ENCODE results near the gene INSR.

Gene INSR

DNA sequence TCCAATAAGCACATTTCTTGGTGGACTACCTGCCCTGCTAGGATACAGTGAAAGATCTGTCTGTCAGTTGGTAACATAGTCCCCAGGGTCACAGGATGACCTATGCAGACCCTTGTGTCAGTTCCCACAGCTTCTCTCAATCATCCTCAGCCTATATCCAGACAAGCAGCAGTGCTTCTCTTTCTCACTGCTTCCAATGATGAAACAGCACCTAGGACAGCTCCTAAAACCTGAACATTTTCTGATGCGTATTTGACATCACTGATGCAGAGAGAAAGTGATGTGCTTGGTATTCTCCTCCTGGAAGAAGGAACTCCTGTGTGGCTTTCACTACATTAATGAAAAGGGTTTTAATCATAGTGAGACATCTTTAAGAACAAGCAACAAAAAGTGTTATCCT is 181.0 kb downstream of the INSR start:
- no peak for DNase-seq (ENCODE audit: low read depth, low spot score)
- no peak overlapping the region for H3K4me3 ChIP-seq (ENCODE audit: low read depth, low read length)
- TF ChIP-seq, protein P1, sequence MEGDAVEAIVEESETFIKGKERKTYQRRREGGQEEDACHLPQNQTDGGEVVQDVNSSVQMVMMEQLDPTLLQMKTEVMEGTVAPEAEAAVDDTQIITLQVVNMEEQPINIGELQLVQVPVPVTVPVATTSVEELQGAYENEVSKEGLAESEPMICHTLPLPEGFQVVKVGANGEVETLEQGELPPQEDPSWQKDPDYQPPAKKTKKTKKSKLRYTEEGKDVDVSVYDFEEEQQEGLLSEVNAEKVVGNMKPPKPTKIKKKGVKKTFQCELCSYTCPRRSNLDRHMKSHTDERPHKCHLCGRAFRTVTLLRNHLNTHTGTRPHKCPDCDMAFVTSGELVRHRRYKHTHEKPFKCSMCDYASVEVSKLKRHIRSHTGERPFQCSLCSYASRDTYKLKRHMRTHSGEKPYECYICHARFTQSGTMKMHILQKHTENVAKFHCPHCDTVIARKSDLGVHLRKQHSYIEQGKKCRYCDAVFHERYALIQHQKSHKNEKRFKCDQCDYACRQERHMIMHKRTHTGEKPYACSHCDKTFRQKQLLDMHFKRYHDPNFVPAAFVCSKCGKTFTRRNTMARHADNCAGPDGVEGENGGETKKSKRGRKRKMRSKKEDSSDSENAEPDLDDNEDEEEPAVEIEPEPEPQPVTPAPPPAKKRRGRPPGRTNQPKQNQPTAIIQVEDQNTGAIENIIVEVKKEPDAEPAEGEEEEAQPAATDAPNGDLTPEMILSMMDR (IDR thresholded peaks at IDR 0.05; ENCODE audit: low read depth, low read length), result no peak
- in situ Hi-C loops (cut with HindIII; ENCODE audit: low sequenced_read_pairs), result no loop called here

DNA sequence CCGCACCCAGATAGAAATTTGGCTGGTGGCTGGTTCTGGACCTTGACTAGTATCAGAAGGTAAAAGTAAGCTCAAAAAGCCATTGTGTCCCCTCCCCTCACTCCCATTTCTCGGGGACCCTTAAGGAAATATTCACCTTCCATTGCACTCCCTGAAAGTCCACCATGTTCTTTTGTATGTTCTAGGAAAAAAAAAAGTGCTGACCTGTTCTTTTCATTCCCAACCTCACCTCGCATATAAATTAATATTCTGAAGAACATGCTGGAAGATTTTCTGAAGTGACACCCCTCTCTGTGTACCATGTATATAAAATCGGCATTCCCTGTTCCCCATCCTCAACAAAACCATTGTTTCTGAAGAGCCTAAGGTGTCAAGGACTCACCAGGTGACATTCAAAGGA is 181.5 kb downstream of the INSR start:
- TF ChIP-seq, protein P1 (IDR thresholded peaks at IDR 0.05; ENCODE audit: low read depth, low read length), result no peak
- in situ Hi-C loops (cut with HindIII; ENCODE audit: low sequenced_read_pairs), result no loop called here
- DNase-seq (ENCODE audit: low read depth, low spot score), result no peak
- no peak overlapping the region for H3K4me3 ChIP-seq (ENCODE audit: low read depth, low read length)

DNA sequence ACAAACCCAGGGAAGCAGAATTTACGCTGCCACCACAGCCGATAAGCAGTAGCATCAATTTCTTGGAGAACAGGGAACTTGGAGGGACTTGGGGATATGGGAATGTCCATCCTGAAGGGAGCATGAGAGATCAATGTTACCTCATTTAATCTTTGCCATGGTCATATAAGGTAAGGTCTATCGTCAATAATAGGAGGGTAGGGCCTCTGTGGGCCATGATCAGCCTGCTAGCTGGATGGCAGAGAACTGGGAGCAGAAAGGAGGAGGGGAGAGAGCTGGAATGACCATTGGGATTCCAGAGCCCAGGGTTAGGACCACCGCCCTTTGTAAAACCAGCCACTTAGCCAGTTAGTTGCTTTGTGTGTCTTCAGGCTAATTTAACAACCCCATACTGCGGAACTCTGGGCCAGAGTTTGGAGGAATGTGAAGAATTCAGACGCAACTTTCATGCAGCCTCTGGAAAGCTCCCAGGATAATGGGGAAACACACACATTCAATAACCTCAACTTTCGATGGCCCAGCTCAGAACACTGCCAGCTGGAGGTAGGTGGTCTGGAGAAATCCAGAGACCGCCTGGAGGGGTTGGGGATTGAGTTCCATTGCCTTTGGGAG is 184.4 kb downstream of the INSR start:
- no peak overlapping the region for H3K4me3 ChIP-seq (ENCODE audit: low read depth, low read length)
- no peak for DNase-seq (ENCODE audit: low read depth, low spot score)
- TF ChIP-seq, protein P1 (IDR thresholded peaks at IDR 0.05; ENCODE audit: low read depth, low read length), result no peak
- in situ Hi-C loops (cut with HindIII; ENCODE audit: low sequenced_read_pairs), result no loop called here

DNA sequence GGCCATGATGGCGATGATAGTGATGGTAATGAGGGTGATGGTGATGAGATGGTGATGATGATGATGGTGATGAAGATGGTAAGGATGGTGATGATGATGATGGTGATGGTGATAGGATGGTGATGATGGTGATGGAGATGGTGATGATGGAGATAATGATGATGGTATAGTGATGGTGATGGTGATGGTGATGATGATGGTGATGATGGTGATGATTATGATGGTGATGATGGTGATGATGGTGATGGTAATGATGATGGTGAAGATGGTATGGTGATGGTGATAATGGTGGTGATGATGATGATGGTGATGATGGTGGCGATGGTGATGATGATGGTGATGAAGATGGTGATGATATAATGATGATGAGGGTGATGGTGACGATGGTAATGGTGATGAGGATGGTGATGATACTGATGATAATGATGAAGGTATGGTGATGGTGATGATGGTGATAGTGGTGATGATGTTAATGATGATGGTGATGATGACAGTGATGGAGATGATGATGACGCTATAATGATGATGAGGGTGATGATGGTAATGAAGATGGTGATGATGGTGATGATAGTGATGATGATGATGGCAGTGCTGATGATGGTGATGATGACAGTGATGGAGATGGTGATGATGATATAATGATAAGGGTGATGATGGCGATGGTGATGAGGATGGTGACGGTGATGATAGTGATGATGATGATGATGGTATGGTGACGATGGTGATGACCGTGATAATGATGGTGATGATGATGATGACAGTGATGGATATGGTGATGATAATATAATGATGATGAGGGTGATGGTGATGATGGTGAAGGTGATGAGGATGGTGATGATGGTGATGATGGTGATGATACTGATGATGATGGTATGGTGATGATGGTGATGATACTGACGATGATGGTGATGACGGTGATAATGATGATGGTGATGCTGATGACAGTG is 187.2 kb downstream of the INSR start:
- H3K4me3 ChIP-seq (ENCODE audit: low read depth, low read length), result no peak overlapping the region
- DNase-seq (ENCODE audit: low read depth, low spot score), result no peak
- in situ Hi-C loops (cut with HindIII; ENCODE audit: low sequenced_read_pairs), result no loop called here
- TF ChIP-seq, protein P1 (IDR thresholded peaks at IDR 0.05; ENCODE audit: low read depth, low read length), result no peak

DNA sequence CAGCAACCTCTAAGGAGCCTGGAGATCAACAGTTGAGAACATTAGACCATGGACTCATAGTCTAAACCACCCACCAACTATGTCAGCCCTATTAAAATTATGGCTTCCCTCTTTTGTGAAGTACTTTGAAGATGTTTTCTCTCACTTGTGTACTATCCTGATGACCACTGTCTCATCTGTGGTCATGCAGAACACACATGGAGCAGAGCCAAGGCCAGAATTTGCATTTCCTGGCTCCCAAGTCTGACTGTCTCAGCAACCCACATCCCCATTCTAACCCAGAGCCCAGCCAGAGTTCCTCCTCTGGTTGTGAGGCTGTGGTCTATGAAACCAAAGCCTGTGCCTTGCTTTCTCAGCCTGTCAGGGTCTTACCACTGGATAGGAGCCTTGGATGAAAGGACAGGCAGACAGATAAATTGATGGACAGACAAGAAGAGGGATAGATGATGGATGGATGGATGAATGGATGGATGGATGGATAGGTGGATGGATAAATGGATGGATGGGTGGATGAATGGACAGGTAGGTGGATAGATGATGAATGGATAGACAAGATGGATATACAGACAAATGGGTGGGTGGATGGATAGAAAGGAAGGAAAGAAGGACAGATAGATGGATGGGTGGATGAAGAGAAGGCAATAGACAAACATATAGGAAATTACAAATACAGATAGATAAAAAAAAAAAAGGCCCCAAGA is 189.3 kb downstream of the INSR start:
- TF ChIP-seq, protein P1 (IDR thresholded peaks at IDR 0.05; ENCODE audit: low read depth, low read length), result no peak
- in situ Hi-C loops (cut with HindIII; ENCODE audit: low sequenced_read_pairs), result no loop called here
- H3K4me3 ChIP-seq (ENCODE audit: low read depth, low read length), result no peak overlapping the region
- DNase-seq (ENCODE audit: low read depth, low spot score), result no peak

DNA sequence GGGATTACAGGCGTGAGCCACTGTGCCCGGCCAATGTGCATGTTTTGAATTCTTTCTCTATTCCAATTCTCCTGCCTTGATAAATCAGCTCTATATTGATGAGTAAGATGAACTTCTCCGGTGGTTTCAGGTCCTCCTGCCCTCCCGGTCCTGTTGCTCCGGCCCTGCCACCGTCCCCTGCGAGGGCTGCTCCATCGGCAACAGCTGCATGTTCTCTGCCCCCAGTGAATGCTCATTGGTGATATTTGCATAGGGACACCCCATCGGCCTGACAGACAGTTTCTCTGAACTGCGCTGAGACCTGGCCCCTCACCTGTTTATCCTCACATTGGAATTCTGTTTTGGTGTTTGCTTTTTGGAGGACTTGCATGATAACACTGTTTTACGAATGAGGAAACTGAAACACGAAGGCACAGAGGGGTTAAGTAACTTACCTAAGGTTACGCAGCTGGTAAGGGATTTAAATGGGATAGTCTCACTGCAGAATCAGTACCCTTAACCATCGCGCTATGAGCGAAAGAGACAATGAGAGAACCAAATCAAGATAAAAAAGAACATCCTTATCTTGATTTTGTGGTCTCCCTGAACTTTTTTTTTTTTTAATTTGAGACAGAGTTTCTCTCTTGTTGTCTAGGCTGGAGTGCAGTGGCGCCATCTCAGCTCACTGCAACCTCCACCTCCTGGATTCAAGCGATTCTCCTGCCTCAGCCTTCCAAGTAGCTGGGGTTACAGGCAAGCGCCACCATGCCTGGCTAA is 192.5 kb downstream of the INSR start:
- TF ChIP-seq, protein P1 (IDR thresholded peaks at IDR 0.05; ENCODE audit: low read depth, low read length), result no peak
- in situ Hi-C loops (cut with HindIII; ENCODE audit: low sequenced_read_pairs), result no loop called here
- DNase-seq (ENCODE audit: low read depth, low spot score), result no peak
- H3K4me3 ChIP-seq (ENCODE audit: low read depth, low read length), result no peak overlapping the region
